Astrocyte (in vitro differentiated cells and primary cell): ENCODE results near the gene OR10D3. TPM values are rescaled to one million over a fixed set of nuclear protein-coding genes. Genes with fewer than 3 reads are reported as not detected.

Source experiments
- DNase-seq: peaks from one replicate; pipeline ENCODE4 v3.0.0-alpha.2; 2010; ENCODE audit warnings: low read depth
- FAIRE-seq: peaks from 2 replicates; lab custom pipeline; 2011; peaks lifted over from hg19 to GRCh38; lab: Jason Lieb, UNC
- H2AFZ ChIP-seq: 2 replicates; pipeline ENCODE4 v1.6.0; 2012; ENCODE audit warnings: low read depth, low read length, inconsistent platforms
- H3K27ac ChIP-seq: 2 replicates; pipeline ENCODE4 v1.5.1; 2011; ENCODE audit warnings: low read depth, low read length, inconsistent platforms
- H3K27me3 ChIP-seq: 2 replicates; pipeline ENCODE4 v1.6.0; 2011; ENCODE audit warnings: low read length, inconsistent platforms; ENCODE audit not compliant: insufficient read depth
- H3K36me3 ChIP-seq: 2 replicates; pipeline ENCODE4 v1.5.1; 2011; ENCODE audit warnings: low read length, inconsistent platforms; ENCODE audit not compliant: insufficient read depth
- H3K4me1 ChIP-seq: 2 replicates; pipeline ENCODE4 v1.5.1; 2011; ENCODE audit warnings: low read length, inconsistent platforms; ENCODE audit not compliant: insufficient read depth
- H3K4me2 ChIP-seq: 2 replicates; pipeline ENCODE4 v1.6.0; 2012; ENCODE audit warnings: low read length, inconsistent platforms
- H3K4me3 ChIP-seq: 2 replicates; pipeline ENCODE4 v1.5.1; 2011; ENCODE audit warnings: low read depth, mild to moderate bottlenecking, low read length, inconsistent platforms; ENCODE audit not compliant: insufficient read depth
- H3K79me2 ChIP-seq: 2 replicates; pipeline ENCODE4 v1.6.0; 2012; ENCODE audit warnings: mild to moderate bottlenecking, low read length, inconsistent platforms; ENCODE audit not compliant: insufficient read depth
- H3K9ac ChIP-seq: 2 replicates; pipeline ENCODE4 v1.6.0; 2012; ENCODE audit warnings: mild to moderate bottlenecking, low read length, inconsistent platforms
- H3K9me3 ChIP-seq: 2 replicates; pipeline ENCODE4 v1.5.1; 2012; ENCODE audit warnings: low read depth, mild to moderate bottlenecking, low read length, inconsistent platforms; ENCODE audit not compliant: insufficient read depth
- H4K20me1 ChIP-seq: 2 replicates; pipeline ENCODE4 v1.6.0; 2012; ENCODE audit warnings: low read length, inconsistent platforms; ENCODE audit not compliant: insufficient read depth
- H3K27ac Mint-ChIP-seq: one replicate; pipeline ENCODE4 v1.8.0; 2021; ENCODE audit warnings: mild to moderate bottlenecking, mixed read lengths; ENCODE audit not compliant: unreplicated experiment
- H3K27me3 Mint-ChIP-seq: one replicate; pipeline ENCODE4 v1.8.0; 2021; ENCODE audit warnings: low read depth, mixed read lengths; ENCODE audit not compliant: unreplicated experiment
- H3K36me3 Mint-ChIP-seq: one replicate; pipeline ENCODE4 v1.8.0; 2021; ENCODE audit warnings: low read depth, mixed read lengths; ENCODE audit not compliant: unreplicated experiment
- H3K4me1 Mint-ChIP-seq: one replicate; pipeline ENCODE4 v1.8.0; 2021; ENCODE audit warnings: low read depth, mixed read lengths; ENCODE audit not compliant: unreplicated experiment
- H3K4me3 Mint-ChIP-seq: one replicate; pipeline ENCODE4 v1.8.0; 2021; ENCODE audit warnings: mild to moderate bottlenecking, moderate library complexity, mixed read lengths; ENCODE audit not compliant: unreplicated experiment
- H3K9me3 Mint-ChIP-seq: one replicate; pipeline ENCODE4 v1.8.0; 2021; ENCODE audit warnings: mild to moderate bottlenecking, mixed read lengths; ENCODE audit not compliant: unreplicated experiment
- CTCF ChIP-seq: IDR thresholded peaks from 2 replicates; pipeline ENCODE4 v1.5.1; 2011; ENCODE audit warnings: low read depth, mild to moderate bottlenecking, inconsistent platforms, low read length, moderate library complexity; ENCODE audit not compliant: insufficient read depth
- EZH2 ChIP-seq: IDR thresholded peaks from 2 replicates; pipeline ENCODE4 v1.6.1; 2012; ENCODE audit warnings: mild to moderate bottlenecking, low read length, inconsistent platforms; ENCODE audit not compliant: insufficient read depth
- total RNA-seq: library from RNA; stranded (reverse); gene quantifications from 2 replicates; pipeline ENCODE4 v1.2.1, GENCODE V29; 2021

The OR10D3 gene
- total RNA-seq, 1 donor from 2014 or later: not detected

- Mint-ChIP-seq H3K4me1 (no peaks in the 10 kb centered on the region), H3K4me3 (no peak overlapping the region), H3K9me3 (peaks cover 2% of the 10 kb centered on the region), H3K27me3 (no peaks in the 10 kb centered on the region), H3K27ac (no peak overlapping the region), H3K36me3 (peaks cover 2% of the 10 kb centered on the region)
- Histone ChIP-seq H2AFZ (no peak overlapping the region), H4K20me1 (no peaks in the 10 kb centered on the region), H3K9ac (no peak overlapping the region), H3K4me3 (no peak overlapping the region), H3K27me3 (no peaks in the 10 kb centered on the region), H3K4me2 (no peak overlapping the region), H3K9me3 (no peaks in the 10 kb centered on the region), H3K4me1 (no peaks in the 10 kb centered on the region), H3K36me3 (no peaks in the 10 kb centered on the region), H3K79me2 (no peaks in the 10 kb centered on the region), H3K27ac (no peak overlapping the region)
- FAIRE-seq (no peak), DNase-seq (no peak)
- no peak for TF ChIP-seq CTCF
- no peak for TF ChIP-seq EZH2
These were observed 32.5 kb upstream of the OR10D3 start for GRCh38 chr11:124150684-124151083.

GRCh38 chr11:124152770-124153407, 30.3 kb upstream of the OR10D3 start:
- H2AFZ ChIP-seq: no peak overlapping the region
- no peak overlapping the region for H3K4me3 ChIP-seq
- no peaks in the 10 kb centered on the region for H3K36me3 ChIP-seq
- no peak overlapping the region for H3K27ac Mint-ChIP-seq
- no peaks in the 10 kb centered on the region for H3K4me1 ChIP-seq
- no peaks in the 10 kb centered on the region for H3K4me1 Mint-ChIP-seq
- no peak overlapping the region for H3K4me3 Mint-ChIP-seq
- H3K79me2 ChIP-seq: no peaks in the 10 kb centered on the region
- peaks cover 3% of the 10 kb centered on the region for H3K27me3 Mint-ChIP-seq
- H3K9me3 Mint-ChIP-seq: peaks cover 2% of the 10 kb centered on the region
- H3K36me3 Mint-ChIP-seq: peaks cover 2% of the 10 kb centered on the region
- H4K20me1 ChIP-seq: no peaks in the 10 kb centered on the region
- H3K4me2 ChIP-seq: no peak overlapping the region
- FAIRE-seq (no peak), DNase-seq (no peak)
- TF ChIP-seq CTCF (no peak), EZH2 (no peak)
- H3K9ac ChIP-seq: no peak overlapping the region
- no peaks in the 10 kb centered on the region for H3K9me3 ChIP-seq
- H3K27me3 ChIP-seq: no peaks in the 10 kb centered on the region
- H3K27ac ChIP-seq: no peak overlapping the region

- H3K27me3 Mint-ChIP-seq: peaks cover 3% of the 10 kb centered on the region
- no peaks in the 10 kb centered on the region for H3K36me3 ChIP-seq
- H3K4me1 ChIP-seq: no peaks in the 10 kb centered on the region
- TF ChIP-seq EZH2 (no peak), CTCF (no peak)
- peaks cover 2% of the 10 kb centered on the region for H3K36me3 Mint-ChIP-seq
- no peak overlapping the region for H3K27ac ChIP-seq
- no peak overlapping the region for H3K27ac Mint-ChIP-seq
- no peak overlapping the region for H3K4me3 Mint-ChIP-seq
- H3K79me2 ChIP-seq: no peaks in the 10 kb centered on the region
- no peak overlapping the region for H2AFZ ChIP-seq
- H3K9me3 Mint-ChIP-seq: peaks cover 2% of the 10 kb centered on the region
- FAIRE-seq (no peak), DNase-seq (no peak)
- no peak overlapping the region for H3K9ac ChIP-seq
- no peaks in the 10 kb centered on the region for H4K20me1 ChIP-seq
- no peak overlapping the region for H3K4me2 ChIP-seq
- no peaks in the 10 kb centered on the region for H3K27me3 ChIP-seq
- H3K4me1 Mint-ChIP-seq: no peaks in the 10 kb centered on the region
- no peaks in the 10 kb centered on the region for H3K9me3 ChIP-seq
- H3K4me3 ChIP-seq: no peak overlapping the region
These were observed 29.3 kb upstream of the OR10D3 start for GRCh38 chr11:124153821-124154220.
